GM18507 (cell line): ENCODE data around the gene TENM4.

Experiments used
- DNase-seq: peaks from one replicate; pipeline ENCODE4 v3.0.0; 2011; ENCODE audit warnings: low read depth; ENCODE audit not compliant: insufficient read length; ENCODE audit errors: extremely low spot score
- FAIRE-seq: peaks from 2 replicates; lab custom pipeline; 2011; peaks lifted over from hg19 to GRCh38; lab: Jason Lieb, UNC

The TENM4 gene

GRCh38 chr11:79062814-79063762, 377.7 kb downstream of the TENM4 start:
- DNase-seq, result no peak
- no peak for FAIRE-seq

- no peak for FAIRE-seq
- no peak for DNase-seq
Observed at GRCh38 chr11:79060081-79060953, 380.5 kb downstream of the TENM4 start.

GRCh38 chr11:79059141-79059540, 381.7 kb downstream of the TENM4 start:
- no peak for DNase-seq
- no peak for FAIRE-seq

GRCh38 chr11:79055856-79056631, 384.8 kb downstream of the TENM4 start:
- no peak for DNase-seq
- no peak for FAIRE-seq

DNA sequence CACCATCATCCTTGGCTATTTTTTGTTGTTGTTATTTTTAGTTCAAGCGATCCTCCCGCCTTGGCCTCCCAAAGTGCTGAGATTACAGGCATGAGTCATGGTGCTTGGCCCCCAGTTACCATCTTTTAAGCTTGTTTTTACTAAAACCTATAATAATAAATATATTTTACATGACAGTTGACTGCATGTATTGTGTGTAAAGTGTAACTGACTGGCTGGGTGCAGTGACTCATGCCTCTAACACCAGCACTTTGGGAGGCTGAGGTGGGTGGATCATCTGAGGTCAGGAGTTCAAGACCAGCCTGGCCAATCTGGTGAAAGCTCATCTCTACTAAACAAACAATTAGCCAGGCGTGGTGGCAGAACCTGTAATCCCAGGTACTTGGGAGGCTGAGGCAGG, 386.2 kb downstream of the TENM4 start:
- no peak for FAIRE-seq
- no peak for DNase-seq

DNA sequence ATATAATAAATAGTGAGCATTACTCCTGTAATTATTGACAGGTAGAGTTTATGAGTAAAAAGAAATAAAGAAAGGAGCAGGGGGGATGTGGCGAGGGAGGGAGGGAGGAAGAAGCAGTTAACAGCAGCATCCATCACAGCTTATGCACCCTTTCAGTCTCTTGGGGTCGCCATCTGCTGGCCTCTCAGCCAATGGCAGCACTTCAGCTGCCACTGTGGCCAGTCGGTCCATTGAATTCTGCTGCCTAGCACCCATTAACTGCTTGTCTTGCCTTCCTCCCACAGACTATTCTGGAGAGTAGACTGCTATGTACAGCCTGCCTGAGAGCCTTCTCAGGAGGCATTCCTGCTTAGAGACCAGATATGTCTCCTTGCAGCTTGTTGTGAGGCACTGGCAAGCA, 388.3 kb downstream of the TENM4 start:
- FAIRE-seq, result no peak
- no peak for DNase-seq

GRCh38 chr11:79050786-79051185, 390.0 kb downstream of the TENM4 start:
- DNase-seq (no peak), FAIRE-seq (no peak)

DNA sequence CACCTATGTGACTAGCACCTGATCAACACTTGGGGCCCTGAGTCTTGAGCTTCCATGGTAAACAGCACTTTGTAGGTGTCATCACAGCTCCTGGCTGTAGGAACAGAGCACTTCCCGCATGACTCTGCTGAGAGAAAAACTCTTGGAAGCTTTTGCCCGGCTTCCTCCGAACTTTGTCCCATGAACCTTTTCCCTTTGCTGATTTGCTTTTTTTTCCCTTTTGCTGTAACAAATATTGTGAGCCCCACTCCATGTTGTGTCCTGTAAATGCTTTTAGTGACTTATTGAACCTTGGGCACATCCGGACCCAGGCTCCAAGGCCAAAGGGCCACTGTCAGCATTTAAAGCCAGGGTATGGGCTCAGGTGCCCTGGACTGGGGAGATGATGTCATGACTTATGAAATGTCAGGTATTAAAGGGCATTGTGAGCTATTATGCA, 391.1 kb downstream of the TENM4 start:
- DNase-seq (no peak), FAIRE-seq (no peak)

- DNase-seq (no peak), FAIRE-seq (no peak)
Observed at GRCh38 chr11:79047980-79048379, 392.9 kb downstream of the TENM4 start.

DNA sequence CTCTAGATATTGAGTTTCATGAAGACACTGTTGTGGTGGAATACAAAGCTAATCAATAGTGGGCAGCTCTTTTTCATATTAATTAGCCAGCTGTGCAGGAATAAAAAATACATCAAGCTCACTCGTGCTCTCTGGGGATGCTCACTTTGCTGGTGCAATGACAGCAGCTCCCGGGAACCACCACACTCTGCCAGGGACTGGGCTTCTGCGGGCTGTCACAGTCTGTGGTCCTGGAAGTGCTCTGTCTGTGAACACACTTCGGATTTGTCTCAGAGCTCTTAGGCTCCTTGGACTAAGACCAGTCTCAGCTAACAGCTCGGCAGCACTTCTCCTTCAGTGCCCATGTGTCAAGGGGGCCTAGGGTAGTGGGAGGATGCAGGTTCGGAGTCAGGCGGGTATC, 393.5 kb downstream of the TENM4 start:
- no peak for FAIRE-seq
- no peak for DNase-seq

DNA sequence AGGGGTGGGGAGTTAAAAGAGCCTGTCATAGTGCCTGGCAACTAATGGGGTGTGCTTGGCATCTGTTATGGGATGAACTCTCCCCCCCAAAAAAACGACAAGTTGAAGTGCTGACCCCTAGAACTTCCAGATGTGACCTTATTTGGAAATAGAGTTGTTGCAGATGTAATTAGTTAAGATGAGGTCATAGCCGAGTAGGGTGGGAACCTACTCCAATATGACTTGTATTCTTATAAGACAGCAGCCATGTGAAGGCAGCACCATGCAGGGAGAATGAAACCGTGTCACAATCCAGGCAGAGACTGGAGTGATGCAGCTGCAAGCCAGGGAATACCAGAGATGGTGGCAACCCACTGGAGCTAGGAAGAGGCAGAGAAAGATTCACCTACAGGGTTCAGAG, 394.5 kb downstream of the TENM4 start:
- FAIRE-seq (no peak), DNase-seq (no peak)

GRCh38 chr11:79045800-79046304, 395.0 kb downstream of the TENM4 start:
- no peak for DNase-seq
- FAIRE-seq, result no peak

DNA sequence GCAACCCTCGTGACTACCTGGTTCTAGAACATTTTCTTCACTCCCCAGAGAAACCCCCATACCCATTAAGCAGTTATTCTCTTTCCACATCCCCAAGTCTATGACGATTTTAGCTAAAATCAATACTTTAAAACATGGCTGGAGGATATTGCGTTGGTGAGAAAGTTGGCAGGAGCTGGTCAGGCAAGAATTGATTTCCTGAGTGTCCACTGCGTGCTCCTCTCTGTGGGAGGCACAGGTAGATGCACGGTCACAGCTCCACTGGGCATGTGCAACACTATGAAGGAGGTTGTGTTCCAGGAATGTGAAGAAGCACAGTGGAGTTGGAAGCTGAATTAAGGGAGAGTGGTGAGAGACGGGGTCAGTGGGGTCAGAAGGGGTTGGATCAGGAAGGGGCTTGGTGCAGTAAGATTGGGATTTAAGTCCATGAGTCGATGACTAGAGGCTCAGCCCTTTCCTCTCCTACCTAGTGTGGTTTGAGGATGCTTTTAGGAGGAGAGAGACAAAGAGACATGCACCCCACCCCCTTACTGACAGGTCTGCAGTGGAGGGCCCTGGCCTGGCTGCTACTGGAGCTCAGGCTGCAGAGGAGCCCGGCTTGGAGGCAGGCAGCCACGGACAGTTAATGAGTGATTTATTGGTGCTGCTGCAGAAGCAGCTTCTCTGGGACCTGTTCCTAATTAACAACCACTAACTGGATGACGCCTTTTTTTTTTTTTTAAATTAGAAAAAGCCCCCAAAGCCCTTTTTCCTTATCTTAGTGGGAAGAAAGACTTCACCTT, 395.6 kb downstream of the TENM4 start:
- DNase-seq (no peak), FAIRE-seq (no peak)

DNA sequence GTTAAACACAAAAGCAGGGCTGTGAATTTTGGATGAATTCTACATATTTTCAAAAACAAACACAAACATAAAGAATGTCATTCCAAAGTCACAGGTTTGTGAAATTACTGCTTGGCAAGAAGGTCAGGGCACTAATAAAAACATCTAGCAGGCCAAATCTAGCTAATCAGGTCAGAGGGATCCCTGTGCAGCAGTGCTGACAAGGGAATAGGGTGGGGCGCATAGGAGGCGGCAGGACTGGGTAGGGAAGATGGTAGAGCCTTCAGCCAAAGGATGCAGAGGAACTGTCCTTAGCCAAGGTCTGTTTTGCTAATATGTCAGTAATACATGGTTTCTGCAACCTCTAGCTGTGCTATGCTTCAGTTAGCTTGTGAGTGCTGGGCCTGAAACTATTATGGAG, 396.6 kb downstream of the TENM4 start:
- no peak for DNase-seq
- FAIRE-seq, result no peak

GRCh38 chr11:79043726-79044125, 397.1 kb downstream of the TENM4 start:
- FAIRE-seq (no peak), DNase-seq (no peak)

DNA sequence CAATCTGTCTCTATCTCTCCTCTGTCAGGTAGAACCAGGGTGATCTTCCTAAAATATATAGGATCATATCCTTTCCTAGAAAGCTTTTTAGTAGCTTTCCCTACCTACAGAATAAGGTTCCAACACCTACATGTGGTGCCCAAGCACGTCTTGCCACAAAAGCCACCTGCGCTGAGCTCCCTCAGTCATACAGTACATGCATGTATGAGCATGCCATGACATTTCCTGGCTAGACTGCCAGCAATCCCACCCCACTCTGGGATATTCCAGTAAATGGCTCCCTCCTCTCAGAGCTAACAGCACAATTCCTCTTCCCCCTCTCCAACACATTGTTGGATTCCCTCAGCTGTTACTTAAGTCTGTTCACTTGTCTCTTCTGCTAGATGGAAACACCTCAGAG, 398.0 kb downstream of the TENM4 start:
- no peak for DNase-seq
- FAIRE-seq, result no peak

DNA sequence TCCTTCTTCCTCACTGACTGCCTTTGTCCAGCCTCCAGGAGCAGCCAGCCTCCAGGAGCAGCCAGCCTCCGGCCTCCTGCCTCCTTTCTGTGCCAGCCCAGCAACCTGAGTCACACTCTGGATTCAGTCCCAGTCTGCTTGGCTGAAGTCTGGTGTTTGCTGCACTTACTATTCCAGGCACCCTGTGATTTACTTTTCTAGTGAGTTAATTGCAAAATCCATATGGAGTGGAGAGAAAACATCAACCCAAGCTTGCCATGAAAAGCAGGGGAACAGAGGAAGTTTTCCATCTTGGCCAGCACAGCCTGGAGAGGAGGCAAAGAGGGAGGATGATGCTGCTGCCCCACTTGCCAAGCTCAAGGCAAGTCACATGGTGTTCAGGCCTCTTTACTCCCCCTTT, 400.5 kb downstream of the TENM4 start:
- FAIRE-seq (no peak), DNase-seq (no peak)

DNA sequence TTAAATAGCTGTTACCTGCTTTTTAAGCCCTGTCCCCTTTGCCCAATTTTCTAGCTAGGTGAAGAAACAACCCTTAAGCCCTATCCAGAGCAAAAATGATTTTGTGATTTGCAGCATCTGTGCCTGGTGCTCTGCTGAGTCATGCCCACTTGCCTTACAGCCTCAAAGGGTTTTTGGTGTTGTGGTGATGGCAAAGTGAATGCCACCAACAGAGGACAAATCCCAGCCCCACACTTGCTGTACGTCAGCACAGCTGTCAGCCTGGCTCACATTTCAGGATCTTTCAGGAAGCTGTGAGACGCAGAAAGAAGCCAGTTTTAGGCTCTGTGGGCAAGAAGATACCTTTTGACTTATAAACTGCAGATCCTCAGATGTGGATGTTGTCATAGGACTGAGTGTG, 401.7 kb downstream of the TENM4 start:
- no peak for FAIRE-seq
- DNase-seq, result no peak

DNA sequence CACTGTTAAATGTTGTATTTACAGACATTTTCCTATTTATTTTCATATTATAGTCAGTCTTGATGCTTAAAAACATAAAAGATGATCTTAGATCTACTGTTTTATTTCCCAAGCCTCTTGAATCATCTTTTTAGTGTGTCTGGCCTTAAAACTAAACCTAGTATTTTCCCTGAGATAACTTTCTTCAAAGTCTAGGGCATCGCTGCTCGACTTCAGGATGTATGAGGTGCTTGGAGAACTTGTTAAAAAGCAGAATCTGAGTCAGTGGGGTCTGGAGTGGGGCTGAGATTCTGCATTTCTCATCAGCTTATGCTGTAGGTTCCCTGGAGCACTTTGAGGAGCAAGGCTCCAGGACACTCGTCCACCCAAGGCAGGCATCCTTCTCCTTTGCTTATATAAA, 404.9 kb downstream of the TENM4 start:
- DNase-seq (no peak), FAIRE-seq (no peak)
